WERI-Rb-1 (cell line): ENCODE results near the gene BLOC1S3.

Experiments
- DNase-seq: peaks from one replicate; pipeline ENCODE4 v3.0.0-alpha.2; 2020
- H3K27ac ChIP-seq: fragments of 250-450 bp; sonication (Bioruptor Pico); 2 replicates; pipeline ENCODE4 v1.5.1; 2020; ENCODE audit warnings: mild to moderate bottlenecking, moderate library complexity
- H3K27me3 ChIP-seq: fragments of 250-450 bp; sonication (Bioruptor Pico); 2 replicates; pipeline ENCODE4 v1.5.1; 2021; ENCODE audit warnings: mild to moderate bottlenecking, low read depth, moderate library complexity; ENCODE audit not compliant: insufficient read depth, severe bottlenecking
- H3K36me3 ChIP-seq: fragments of 250-450 bp; sonication (Bioruptor Pico); 2 replicates; pipeline ENCODE4 v1.5.1; 2020; ENCODE audit warnings: mild to moderate bottlenecking, moderate library complexity
- H3K4me3 ChIP-seq: 2 replicates; pipeline ENCODE4 v1.5.1; 2011; ENCODE audit warnings: low read depth, mild to moderate bottlenecking, control low read depth, low read length
- H3K9me3 ChIP-seq: fragments of 250-450 bp; sonication (Bioruptor Pico); 2 replicates; pipeline ENCODE4 v1.5.1; 2021; ENCODE audit warnings: mild to moderate bottlenecking, moderate library complexity; ENCODE audit not compliant: severe bottlenecking
- TF ChIP-seq, protein P1 (sequence below): IDR thresholded peaks from 2 replicates; pipeline ENCODE4 v1.5.1; 2011; ENCODE audit warnings: low read depth, mild to moderate bottlenecking, control low read depth, inconsistent platforms, low read length

Gene BLOC1S3

DNA sequence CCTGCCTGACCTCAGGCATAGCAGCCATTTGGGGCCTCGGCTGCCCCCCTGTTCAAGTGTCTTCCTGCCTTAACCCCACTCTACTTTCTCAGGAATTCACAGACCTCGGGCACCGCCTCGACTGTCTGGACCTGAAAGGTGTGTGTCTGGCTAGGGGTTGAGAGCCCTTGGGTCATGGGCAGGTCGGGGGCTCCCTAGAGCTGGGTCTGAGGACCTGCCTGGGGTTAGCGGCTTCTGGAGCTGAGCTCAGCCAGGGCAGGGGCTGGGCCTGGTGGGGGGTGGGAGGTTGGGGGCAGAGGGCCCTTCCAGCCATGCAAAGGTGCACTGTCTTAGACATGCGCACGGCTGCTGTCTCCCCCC is 38.5 kb upstream of the BLOC1S3 start:
- no peak overlapping the region for H3K4me3 ChIP-seq
- TF ChIP-seq, protein P1, sequence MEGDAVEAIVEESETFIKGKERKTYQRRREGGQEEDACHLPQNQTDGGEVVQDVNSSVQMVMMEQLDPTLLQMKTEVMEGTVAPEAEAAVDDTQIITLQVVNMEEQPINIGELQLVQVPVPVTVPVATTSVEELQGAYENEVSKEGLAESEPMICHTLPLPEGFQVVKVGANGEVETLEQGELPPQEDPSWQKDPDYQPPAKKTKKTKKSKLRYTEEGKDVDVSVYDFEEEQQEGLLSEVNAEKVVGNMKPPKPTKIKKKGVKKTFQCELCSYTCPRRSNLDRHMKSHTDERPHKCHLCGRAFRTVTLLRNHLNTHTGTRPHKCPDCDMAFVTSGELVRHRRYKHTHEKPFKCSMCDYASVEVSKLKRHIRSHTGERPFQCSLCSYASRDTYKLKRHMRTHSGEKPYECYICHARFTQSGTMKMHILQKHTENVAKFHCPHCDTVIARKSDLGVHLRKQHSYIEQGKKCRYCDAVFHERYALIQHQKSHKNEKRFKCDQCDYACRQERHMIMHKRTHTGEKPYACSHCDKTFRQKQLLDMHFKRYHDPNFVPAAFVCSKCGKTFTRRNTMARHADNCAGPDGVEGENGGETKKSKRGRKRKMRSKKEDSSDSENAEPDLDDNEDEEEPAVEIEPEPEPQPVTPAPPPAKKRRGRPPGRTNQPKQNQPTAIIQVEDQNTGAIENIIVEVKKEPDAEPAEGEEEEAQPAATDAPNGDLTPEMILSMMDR, result no peak
- H3K36me3 ChIP-seq, result peaks cover 28% of the 10 kb centered on the region
- no peak for DNase-seq
- no peaks in the 10 kb centered on the region for H3K9me3 ChIP-seq
- no peak overlapping the region for H3K27ac ChIP-seq
- H3K27me3 ChIP-seq, result no peaks in the 10 kb centered on the region

DNA sequence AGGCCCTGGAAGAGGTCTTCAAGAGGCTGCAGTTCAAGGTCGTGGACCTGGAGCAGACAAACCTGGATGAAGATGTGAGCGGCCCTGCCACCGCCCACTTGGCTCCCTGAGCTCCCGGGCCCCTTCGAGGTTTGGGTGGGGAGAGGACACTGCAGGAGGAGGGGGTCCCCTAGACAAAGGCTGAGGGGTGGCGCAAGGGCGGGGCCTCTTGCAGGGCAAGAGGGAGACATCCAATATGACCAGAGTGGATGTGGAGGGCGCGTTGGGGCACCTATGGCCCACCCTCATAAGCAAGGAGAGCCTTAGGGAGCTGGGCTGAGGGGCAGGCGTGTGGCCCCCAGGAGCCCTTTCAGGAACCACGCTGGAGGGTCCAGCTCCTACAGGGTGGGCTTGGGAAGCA is 38.1 kb upstream of the BLOC1S3 start:
- Histone ChIP-seq H3K27me3 (no peaks in the 10 kb centered on the region), H3K9me3 (no peaks in the 10 kb centered on the region), H3K27ac (no peak overlapping the region), H3K36me3 (peaks cover 29% of the 10 kb centered on the region), H3K4me3 (no peak overlapping the region)
- TF ChIP-seq, protein P1, result no peak
- DNase-seq, result no peak

DNA sequence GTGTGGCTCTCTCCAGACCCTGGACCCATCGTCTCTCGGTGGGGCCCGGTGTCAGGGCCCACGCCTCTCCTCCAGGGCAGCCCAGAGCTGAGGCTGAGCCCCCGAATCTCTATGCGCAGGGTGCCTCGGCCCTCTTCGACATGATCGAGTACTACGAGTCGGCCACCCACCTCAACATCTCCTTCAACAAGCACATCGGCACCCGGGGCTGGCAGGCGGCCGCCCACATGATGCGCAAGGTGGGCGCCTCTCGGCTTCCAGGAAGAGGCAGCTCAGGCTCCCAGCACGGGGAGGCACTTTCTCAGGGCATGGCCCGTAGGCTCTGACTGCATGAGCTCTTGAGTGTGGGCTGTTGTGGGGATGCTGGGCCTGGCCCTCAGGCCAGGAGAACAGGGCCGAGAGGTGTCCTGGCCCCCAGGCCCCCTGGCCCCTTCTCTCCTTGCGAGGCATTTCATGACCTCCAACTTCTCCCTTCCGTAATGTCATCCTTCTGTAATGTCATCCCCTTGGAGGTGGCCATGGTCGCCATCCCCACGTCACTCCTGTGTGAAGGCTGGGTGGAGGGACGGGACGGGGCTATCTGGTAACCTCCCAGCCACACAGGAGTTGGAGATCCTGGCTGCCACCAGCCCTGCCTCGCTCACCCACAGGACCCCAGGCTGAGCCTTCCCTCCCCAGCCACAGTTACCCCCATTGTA is 37.2 kb upstream of the BLOC1S3 start:
- no peak for DNase-seq
- H3K9me3 ChIP-seq, result no peaks in the 10 kb centered on the region

DNA sequence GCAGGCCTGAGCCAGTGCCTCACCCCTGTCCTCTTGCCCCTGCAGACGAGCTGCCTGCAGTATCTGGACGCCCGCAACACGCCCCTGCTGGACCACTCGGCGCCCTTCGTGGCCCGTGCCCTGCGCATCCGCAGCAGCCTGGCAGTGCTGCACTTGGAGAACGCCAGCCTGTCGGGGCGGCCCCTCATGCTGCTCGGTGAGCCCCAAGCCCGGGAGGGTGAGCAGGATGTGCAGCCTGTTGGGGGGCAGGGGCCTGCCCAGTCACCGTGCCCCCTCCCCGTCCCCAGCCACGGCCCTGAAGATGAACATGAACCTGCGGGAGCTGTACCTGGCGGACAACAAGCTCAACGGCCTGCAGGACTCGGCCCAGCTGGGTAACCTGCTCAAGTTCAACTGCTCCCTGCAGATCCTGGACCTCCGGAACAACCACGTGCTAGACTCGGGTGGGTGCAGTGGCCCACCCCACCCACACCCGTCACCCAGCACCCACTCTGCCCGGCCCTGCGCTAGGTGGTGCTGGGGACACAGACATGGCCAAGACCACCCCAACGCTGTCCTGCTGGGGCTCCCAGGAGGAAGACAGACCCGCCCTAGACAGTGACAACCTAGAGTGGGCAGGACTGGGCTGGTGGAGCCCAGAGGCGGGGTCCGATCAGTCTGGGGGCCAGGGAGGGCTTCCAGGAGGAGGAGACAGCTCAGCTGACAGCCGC is 36.4 kb upstream of the BLOC1S3 start:
- Histone ChIP-seq H3K36me3 (peaks cover 36% of the 10 kb centered on the region), H3K9me3 (no peaks in the 10 kb centered on the region)
- DNase-seq, result no peak

More for the DNA sequence above, 37.2 kb upstream of the BLOC1S3 start:
- Histone ChIP-seq H3K27me3 (no peaks in the 10 kb centered on the region), H3K36me3 (peaks cover 32% of the 10 kb centered on the region), H3K27ac (no peak overlapping the region), H3K4me3 (no peak overlapping the region)
- TF ChIP-seq, protein P1, result no peak

DNA sequence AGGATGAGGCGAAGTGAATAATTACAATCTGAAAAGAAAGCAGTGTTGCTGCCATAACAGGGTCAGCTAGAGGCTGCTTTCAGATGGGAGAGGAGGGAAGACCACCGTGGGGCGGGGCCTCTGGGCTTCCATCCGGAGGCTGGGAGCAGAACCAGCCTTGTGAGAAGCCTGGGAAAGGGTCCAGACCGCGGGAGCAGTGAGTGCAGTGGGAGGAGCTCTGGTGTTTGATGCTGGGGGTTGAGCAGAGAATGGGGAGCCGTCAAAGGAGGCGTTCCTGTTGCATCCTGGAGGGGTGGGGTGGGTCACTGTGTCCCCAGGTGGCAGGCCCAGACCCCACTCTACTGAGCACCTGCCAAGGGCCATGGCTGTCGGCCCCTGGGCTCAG is 35.9 kb upstream of the BLOC1S3 start:
- H3K27ac ChIP-seq, result no peak overlapping the region
- H3K27me3 ChIP-seq, result no peaks in the 10 kb centered on the region
- H3K4me3 ChIP-seq, result no peak overlapping the region
- H3K36me3 ChIP-seq, result peaks cover 41% of the 10 kb centered on the region
- TF ChIP-seq, protein P1, result no peak
- DNase-seq, result no peak
- H3K9me3 ChIP-seq, result no peaks in the 10 kb centered on the region

More for the DNA sequence above, 36.4 kb upstream of the BLOC1S3 start:
- TF ChIP-seq, protein P1, result no peak
- H3K4me3 ChIP-seq, result no peak overlapping the region
- no peak overlapping the region for H3K27ac ChIP-seq
- H3K27me3 ChIP-seq, result no peaks in the 10 kb centered on the region
